ENCODE results near the gene SDHC.
A peak's percentile ranks its signal among the peaks of the same experiment; 100 is the strongest.
"Not testable (repeated sequence)": the region's sequence is repeated elsewhere in the genome, so short reads cannot be mapped to it uniquely, and the experiment has no call there.

SDHC gene

DNA sequence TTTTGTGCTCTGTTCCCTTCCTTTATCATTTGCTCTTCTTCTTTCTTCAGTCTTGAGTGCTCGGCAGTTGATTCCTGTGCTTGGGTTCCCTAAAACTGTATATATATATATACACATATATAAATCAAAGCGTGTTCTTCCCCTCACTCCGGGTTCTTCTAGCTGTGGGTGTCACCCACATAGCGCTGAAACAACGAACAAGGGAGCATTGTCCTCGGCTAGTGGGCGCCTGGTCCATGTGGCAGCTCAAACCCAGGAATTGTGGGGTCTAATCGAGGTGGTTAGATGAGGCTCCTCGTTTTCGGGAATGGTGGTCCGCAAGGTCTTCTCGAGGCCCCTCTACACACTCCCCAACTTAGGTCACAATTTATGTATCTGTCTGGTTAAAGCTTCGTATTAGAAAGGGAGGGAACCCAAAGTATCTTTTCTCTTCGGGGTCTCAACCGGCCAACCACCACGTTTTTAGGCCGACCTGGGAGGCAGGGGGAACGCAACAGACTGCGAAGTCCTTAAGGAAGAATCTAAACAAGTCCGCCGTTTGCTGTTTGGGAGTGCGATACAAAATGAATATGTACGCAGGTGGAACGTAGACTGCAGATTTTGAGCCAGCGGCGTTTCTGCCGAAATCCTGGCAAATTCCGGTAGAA is 504 bp upstream of the SDHC start:
- no peak for DNase-seq

GRCh38 chr1:161315841-161316674 is 1.9 kb downstream of the SDHC start:
- DNase-seq, result not testable (repeated sequence)

DNA sequence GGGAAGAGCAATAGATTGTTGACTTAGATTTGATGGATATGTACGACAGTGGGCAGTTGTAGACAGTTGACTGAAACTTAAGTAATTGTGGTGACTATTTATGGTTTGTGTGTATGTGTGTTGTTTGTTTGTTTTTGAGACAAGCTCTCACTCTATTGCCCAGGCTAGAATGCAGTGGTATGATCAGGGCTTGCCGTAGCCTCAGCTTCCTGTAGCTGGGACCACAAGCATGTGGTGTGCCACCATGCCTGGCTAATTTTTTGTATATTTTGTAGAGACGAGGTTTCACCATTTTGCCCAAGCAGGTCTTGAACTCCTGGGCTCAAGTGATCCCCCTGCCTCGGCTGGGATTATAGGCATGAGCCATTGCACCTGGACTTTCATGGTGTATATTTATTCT is 9.8 kb downstream of the SDHC start:
- no peak for DNase-seq

- no peak for DNase-seq
These were observed 16.2 kb downstream of the SDHC start for GRCh38 chr1:161330346-161330745.

DNA sequence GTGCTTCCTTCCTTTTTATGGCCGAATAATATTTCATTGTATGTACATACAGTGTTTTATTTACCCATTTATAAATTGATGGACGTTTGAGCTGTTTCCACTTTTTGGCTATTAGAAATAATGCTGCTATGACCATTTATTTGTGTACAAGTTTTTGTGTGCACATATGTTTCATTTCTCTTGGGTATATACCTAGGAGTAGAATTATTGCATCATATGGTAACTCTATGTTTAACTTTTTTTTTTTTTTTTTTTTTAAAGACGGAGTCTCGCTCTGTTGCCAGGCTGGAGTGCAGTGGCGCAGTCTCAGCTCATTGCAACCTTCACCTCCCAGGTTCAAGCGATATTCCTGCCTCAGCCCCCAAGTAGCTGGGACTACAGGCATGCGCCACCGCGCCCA is 19.0 kb downstream of the SDHC start:
- no peak for DNase-seq

- DNase-seq, result no peak
These were observed 21.6 kb downstream of the SDHC start for GRCh38 chr1:161335796-161336195.

DNA sequence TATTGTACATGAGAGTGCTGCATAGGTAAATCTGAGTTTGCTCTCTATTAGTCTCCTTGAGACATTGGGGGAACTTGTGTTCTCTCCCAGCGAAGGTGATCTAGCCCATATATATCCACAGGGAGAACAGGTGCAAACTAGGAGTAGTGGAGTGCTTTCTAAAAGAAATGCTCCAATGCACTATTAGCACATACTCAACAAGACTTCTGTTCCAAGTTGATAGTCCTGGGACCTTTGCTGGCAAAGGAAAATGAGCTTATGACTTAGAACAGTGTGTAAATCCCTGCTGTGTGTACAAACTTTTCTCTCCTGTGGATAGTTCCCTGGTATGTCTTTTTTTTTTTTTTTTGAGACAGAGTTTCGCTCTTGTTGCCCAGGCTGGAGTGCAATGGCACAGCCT is 28.0 kb downstream of the SDHC start:
- DNase-seq, result no peak

- no peak for DNase-seq
These were observed 28.6 kb downstream of the SDHC start for GRCh38 chr1:161342821-161343220.

DNA sequence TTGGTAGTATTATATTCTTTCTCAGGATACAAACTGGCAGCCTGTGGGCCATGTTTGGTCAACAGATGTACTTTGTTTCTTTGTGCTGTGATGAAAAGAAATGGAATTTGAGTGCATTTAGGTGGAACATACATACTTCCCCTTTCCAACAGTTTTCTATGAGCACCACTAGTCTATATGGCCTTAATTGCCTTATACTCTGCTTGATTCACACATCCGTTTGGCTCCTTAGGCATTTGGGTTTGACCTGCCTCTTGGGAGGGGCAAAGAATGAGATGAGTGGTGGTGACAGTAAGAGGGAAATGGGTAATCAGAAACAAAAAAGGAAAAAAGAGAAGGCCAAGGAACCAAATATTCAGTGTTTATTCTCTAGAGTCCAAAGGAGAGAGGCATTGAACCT is 36.5 kb downstream of the SDHC start:
- DNase-seq, result no peak

GRCh38 chr1:161351482-161351881 is 37.3 kb downstream of the SDHC start:
- no peak for DNase-seq

GRCh38 chr1:161357073-161357472 is 42.9 kb downstream of the SDHC start:
- no peak for DNase-seq

GRCh38 chr1:161359291-161359690 is 45.1 kb downstream of the SDHC start:
- DNase-seq, result no peak

- no peak for DNase-seq
These were observed 50.2 kb downstream of the SDHC start for GRCh38 chr1:161364332-161364731.

GRCh38 chr1:161365207-161365606 is 51.0 kb downstream of the SDHC start:
- DNase-seq, result no peak

DNA sequence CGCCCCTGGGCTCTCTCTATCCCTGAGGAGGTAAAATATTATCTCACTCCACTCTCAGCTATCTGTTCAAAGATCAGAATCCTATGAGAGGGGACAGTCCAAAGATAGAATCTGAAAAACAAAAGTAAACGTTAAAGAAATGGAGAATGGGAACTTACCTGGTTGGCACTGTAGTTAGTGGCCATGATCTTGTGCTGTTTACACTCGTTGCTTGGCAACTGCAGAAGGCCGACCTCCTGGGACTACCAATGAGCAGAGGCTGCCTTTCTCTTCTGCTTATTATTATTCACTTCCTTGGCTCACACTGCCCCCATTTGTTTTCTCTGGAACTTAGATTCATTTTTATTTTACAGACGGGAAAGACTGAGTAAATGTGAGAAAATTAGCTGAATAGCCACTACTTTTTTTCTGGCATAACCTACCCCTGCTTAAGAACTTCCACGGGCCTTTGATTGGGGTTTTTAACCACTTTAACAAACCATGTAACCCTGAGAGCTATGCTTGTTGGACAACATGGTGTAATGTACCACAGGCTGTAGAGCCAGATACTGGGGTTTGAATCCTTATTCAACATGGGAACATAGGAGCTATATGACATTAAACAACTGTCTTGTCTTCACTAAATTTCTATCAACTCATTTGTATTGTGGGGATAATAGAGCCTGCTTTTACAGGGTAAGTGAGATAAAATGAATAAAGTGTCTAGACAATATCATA is 53.7 kb downstream of the SDHC start, which contains the start of gene CFAP126:
CFAP126 (minus strand) TSS at position 193 of the 717 bp plus-strand sequence; CDS start at position 185, 8 bp downstream.
- DNase-seq, result peak in 1 of 2 experiments; percentile 34

DNA sequence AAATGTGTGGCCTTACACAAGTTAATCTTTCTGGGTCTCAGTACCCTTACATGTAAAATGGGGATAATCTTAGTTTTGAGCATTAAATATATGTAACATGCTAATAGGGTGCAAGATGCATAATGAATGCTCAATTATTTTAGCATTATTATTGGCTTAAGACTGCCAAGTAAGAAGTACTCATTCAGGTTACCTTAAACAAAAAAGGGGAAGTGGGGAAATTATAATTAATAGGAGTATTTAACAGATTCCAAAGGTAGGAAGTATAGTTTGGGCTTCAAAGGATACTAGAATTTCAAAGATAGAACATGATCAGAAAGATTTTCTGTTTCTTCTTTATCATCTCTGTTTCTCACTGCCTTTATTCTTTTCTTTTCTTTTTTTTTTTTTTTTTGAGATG is 59.3 kb downstream of the SDHC start:
- no peak for DNase-seq

DNA sequence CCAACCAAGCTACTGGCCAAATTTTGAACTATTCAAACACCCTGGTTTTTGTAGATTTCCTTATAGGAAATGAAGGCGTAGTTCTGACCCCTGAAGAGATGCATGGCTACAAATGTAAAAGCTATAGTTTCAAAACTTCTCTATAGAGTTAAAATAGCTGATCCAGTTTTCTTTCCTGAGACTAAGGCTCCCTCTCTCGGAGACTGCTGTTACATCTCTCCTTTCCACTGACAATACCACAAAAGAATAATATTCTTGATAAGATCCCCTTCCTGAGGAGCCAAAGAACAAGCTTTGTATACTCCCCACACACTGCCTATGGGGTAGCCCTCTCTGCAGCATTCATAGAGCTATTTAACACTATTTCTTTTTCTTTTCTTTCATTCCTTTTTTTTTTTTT is 60.2 kb downstream of the SDHC start:
- DNase-seq, result no peak

DNA sequence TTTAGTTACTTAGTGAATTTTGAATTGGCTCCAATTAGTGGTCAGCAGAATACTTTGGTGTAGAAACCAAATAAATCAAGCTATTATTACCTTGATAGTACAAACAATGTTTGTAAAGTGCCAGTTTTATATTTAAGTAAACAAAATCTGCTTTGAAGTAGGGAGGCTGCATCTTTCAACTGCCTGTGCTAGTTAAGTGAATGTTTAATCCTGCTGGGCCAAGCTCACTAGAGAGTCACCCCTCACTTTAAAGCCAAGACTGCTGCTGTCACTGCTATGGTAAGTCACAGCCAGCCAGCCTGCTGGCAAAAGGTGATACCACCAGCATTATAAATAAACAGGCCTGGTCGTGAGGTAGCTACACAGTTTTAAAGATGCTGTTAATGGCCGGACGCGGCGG is 63.8 kb downstream of the SDHC start:
- DNase-seq, result no peak

DNA sequence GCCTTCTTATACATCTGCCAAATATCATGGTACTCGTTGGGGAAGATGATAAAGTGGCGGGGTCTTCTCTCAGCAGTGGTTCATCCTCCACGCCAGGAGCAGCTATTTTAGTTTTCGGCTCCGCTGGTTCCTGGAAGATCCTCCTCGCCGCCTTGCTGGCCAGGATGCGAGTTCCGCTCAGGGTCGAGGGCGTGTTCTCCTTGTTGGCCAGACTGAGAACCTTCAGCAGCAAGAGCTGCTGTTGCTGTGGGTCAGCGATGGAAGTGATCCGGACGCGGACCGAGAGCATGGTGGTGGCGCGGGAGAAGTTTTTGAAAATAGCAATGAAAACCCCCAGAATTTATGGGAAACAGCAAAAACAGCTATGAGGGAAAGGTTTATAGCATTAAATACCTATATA is 64.9 kb downstream of the SDHC start:
- no peak for DNase-seq

DNA sequence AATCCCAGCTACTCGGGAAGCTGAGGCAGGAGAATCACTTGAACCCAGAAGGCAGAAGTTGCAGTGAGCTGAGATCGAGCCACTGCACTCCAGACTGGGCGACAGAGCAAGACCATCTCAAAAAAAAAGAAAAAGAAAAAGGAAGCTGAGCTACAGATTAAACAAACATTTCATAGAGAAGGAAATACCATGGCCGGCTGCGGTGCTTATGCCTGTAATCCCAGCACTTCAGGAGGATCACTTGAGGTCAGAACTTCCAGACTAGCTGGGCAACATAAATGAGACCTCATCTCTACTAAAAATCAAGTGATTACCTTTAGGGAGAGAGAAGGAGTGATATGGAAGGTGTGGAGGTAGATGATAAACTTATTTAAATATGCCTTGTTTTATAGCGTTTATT is 67.5 kb downstream of the SDHC start:
- no peak for DNase-seq

DNA sequence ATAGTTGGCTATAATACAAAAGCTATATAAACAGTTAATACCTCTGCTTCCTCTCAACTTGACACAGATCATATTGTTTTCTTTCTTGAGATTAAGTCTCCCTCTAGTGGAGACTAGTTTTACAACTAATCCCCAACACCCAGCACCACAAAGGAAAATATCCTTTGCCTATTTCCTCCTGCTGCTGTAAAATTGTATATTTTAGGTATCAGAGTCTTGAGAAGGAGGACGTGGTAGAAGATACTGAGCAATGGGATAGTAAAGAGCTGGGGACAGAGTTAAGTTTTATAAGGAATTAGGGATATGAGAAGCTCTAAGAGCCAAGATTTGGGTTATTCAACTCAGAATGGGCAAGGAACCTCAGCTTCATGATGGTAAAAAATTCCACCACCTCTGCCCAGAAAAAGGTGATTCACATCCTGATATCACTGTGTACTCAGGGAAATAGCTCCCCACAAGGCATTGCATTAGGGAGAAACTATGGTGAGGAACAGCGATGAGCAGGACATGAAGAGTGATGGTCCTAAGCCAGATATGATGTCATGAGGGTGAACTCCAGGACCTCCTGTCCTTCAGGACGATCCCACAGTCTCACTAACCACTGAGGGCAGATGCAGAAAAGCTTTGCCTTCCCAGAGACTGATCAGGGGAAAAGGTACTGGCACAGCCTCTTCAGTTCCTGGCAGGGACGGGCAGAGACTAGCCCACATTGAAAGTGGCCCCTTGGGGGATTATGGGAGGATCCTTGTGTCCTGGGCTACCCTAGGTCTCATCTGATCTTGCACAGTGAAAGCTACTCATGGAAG is 68.2 kb downstream of the SDHC start:
- DNase-seq, result peak in 1 of 2 experiments; percentile 55

GRCh38 chr1:161388639-161389038 is 74.5 kb downstream of the SDHC start:
- DNase-seq, result no peak

DNA sequence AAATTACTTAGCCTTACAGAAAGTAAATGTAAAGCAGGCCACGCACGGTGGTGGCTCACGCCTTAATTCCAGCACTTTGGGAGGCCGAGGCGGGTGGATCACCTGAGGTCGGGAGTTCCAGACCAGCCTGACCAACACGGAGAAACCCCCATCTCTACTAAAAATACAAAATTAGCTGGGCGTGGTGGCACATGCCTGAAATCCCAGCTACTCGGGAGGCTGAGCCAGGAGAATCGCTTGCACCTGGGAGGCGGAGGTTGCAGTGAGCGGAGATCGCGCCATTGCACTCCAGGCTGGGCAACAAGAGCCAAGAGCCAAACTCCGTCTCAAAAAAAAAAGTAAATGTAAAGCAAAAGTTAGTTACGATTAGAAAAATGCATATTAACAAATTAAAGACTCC is 75.0 kb downstream of the SDHC start:
- not testable (repeated sequence) for DNase-seq
